GM12872 (cell line): ENCODE data around the gene RTN4.

Experiments
- TF ChIP-seq, protein P1 (sequence below): IDR thresholded peaks from 3 replicates; pipeline ENCODE4 v1.5.1; 2011; ENCODE audit warnings: low read depth, mild to moderate bottlenecking, low read length, moderate library complexity; ENCODE audit not compliant: insufficient read depth

RTN4 gene

DNA sequence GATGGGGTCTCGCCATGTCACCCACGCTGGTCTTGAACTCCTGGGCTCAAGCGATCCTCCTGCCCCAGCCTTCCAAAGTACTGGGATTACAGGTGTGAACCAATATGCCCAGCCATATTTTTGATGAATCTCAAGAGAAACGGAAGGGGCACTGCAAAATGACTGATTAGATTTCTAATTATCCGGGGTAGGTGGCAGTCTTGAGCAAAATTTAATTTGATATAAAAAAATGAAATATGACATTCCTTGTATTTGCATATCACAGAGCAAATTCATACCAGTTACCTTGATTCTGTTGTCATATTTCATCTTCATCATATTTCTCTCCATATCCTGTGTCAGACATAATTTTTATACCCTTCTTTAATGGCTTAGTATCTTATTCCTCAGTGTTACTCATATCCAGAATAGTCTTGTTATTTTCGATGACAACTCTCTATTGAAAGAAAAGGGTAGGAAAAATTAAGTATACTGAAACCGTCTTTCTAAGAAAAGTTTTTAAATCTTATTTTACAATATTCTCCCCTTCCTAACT is 30.0 kb upstream of the RTN4 start:
- TF ChIP-seq, protein P1, sequence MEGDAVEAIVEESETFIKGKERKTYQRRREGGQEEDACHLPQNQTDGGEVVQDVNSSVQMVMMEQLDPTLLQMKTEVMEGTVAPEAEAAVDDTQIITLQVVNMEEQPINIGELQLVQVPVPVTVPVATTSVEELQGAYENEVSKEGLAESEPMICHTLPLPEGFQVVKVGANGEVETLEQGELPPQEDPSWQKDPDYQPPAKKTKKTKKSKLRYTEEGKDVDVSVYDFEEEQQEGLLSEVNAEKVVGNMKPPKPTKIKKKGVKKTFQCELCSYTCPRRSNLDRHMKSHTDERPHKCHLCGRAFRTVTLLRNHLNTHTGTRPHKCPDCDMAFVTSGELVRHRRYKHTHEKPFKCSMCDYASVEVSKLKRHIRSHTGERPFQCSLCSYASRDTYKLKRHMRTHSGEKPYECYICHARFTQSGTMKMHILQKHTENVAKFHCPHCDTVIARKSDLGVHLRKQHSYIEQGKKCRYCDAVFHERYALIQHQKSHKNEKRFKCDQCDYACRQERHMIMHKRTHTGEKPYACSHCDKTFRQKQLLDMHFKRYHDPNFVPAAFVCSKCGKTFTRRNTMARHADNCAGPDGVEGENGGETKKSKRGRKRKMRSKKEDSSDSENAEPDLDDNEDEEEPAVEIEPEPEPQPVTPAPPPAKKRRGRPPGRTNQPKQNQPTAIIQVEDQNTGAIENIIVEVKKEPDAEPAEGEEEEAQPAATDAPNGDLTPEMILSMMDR = no peak

DNA sequence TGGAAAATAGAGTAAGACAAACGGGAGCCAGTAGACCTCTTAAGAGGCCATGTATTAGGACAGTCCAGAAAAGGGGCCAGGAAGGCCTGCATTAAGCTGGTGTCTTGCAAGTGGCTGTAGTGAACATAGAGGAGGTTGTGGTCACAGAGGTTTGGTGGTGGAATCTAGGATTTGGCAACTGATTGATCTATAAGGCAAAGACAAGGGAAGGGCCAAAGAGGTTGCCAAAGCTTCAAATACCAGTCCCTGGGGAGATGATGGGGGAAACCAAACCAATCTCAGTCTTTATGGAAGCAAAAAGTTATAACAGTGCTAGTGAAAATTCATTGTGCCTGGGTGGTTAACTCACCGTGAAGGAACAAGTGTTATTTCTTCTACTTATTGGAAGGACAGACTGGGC is 28.7 kb upstream of the RTN4 start:
- TF ChIP-seq, protein P1 = no peak

DNA sequence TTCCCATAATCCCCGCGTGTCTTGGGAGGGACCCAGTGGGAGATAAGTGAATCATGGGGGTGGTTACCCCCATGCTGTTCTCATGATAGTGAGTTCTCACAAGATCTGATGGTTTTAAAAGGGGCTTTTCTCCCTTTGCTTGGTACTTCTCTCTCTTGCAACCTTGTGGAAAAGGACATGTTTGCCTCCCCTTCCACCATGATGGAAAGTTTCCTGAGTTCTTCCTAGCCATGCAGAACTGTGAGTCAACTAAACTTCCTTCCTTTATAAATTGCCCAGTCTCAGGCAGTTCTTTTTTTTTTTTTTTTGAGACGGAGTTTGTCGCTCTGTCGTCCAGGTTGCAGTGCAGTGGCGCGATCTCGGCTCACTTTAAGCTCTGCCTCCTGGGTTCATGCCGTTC is 26.5 kb upstream of the RTN4 start:
- TF ChIP-seq, protein P1 = no peak

DNA sequence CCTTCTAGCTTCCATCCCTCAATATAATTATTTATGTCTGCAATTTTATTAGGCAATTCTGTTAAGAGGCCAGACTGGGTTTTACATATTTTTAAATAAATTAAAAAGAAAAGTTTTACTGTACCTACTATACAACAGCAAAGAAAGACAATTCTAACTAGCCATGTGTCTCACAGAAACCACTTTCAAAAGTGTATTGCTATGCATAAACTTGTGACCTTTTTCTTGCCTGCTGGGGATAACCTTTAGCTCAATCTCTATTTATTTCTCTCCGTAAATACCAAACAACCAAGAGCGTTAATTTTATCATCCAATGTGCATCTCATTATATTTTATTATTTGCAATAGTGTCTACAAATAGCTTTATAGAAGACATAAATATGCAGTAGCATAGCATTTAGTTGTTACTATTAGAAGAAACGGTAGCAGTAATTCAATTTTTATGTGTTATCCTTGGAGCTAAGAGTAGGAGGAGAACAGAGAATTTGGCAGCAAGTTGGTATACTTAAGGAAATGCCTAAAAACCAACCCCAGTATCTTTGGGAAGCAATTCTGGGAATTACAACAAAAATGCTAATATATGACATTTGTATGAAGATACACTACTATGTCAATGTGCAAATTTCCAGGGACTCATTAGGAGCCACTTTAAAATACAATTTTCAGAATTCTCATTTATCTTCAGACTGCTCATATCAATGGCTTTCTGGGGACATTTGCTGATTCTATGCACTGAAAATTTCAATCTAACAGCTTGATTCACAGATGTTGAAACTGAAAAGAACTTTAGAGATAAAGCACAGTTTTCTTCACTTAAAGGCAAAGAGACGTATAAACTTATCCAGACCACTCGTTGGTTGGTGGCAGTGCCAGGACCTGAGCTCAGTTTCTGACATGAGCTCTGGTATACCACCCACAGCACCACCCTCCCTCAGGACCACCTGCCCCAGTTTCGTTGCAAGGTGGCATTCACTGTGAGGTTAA is 23.0 kb upstream of the RTN4 start:
- TF ChIP-seq, protein P1 = no peak

DNA sequence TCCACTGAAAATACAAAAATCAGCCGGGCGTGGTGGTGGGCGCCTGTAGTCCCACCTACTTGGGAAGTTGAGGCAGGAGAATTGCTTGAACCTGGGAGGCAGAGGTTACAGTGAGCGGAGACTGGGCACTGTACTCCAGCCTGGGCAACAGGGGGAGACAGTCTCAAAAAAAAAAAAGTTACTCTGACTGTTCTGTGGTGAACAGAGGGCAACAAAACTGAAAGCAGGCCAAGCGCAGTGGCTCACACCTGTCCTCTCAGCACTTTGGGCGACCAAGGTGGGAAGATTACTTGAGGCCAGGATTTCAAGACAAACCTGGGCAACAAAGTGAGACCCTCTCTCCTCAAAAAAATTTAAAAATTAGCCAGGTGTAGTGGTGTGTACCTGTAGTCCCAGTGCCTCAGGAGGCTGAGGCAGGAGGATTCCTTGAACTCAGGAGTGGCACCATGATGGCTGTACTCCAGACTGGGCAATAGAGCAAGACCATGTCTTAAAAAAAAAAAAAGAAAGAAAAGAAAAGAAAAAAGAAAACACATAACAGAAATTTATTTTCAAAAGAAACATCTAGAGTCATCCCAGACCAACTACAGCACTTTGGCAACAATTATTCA is 13.6 kb upstream of the RTN4 start:
- TF ChIP-seq, protein P1 = peak; percentile 47

DNA sequence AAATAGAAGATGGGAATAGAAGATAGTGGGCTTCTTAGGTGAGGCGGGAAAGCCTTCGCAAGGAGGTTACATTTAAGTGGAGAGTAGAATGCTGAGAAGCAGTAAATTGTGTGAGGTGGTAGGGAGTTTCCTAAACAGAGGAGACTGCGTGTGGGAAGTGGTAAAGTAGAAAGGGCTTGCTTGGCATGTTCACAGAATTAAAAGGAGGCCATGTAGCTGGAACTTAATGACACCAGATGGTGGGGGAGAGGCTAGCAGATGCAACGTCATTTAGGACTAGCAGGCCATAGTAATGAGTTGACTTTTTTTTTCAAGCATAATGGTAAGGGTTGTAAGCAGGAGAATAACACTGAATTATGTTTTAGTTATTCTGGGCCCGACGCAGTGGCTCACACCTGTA is 13.0 kb upstream of the RTN4 start:
- TF ChIP-seq, protein P1 = no peak

DNA sequence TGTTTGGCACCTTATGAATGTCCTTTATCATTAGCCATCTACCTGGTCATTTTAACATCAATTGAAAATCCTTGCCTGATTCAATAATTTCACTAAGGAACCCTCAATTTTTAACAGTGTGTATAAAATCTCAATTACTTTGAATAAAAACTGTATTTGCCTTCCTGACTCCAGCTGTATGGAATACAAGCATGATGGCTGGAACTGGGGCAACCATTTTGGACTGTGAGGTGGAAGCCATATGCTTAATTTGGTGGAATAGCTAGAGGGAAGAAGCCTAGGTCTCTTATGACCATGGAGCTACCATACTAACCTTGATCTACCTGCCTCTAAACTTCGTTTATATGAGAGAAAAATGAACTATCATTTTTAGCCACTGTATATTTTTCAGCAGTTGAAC is 12.5 kb upstream of the RTN4 start:
- TF ChIP-seq, protein P1 = no peak
